KMS-11 (cell line): ENCODE measurements around the gene CCDC7.

Source experiments
- H2AFZ ChIP-seq: fragments of 200-600 bp; sonication (generic); 2 replicates; pipeline ENCODE4 v1.6.1; 2016; ENCODE audit warnings: antibody characterized with exemption, mixed run types, low read depth
- H3K27ac ChIP-seq: fragments of 200-600 bp; sonication (generic); 2 replicates; pipeline ENCODE4 v1.6.1; 2016; ENCODE audit warnings: mild to moderate bottlenecking, mixed run types
- H3K27me3 ChIP-seq: fragments of 200-600 bp; sonication (generic); 2 replicates; pipeline ENCODE4 v1.6.1; 2017; ENCODE audit warnings: mild to moderate bottlenecking, low read depth, mixed run types, moderate library complexity; ENCODE audit not compliant: insufficient read depth
- H3K36me3 ChIP-seq: fragments of 200-600 bp; sonication (generic); 2 replicates; pipeline ENCODE4 v1.6.1; 2017; ENCODE audit warnings: mild to moderate bottlenecking, mixed run types; ENCODE audit not compliant: insufficient read depth
- H3K4me1 ChIP-seq: fragments of 200-600 bp; sonication (generic); 2 replicates; pipeline ENCODE4 v1.6.1; 2016; ENCODE audit warnings: mild to moderate bottlenecking, low read depth, mixed run types; ENCODE audit not compliant: poor library complexity, severe bottlenecking
- H3K4me2 ChIP-seq: fragments of 200-600 bp; sonication (generic); 2 replicates; pipeline ENCODE4 v1.7.0; 2016; ENCODE audit warnings: mild to moderate bottlenecking, mixed run types
- H3K4me3 ChIP-seq: fragments of 200-600 bp; sonication (generic); IDR thresholded peaks from 2 replicates; pipeline ENCODE4 v1.6.1; 2017; ENCODE audit warnings: low read depth, low read length, mixed read lengths; ENCODE audit not compliant: insufficient read depth
- H3K79me2 ChIP-seq: fragments of 200-600 bp; sonication (generic); 2 replicates; pipeline ENCODE4 v1.6.1; 2016; ENCODE audit warnings: low read depth, mixed run types; ENCODE audit not compliant: insufficient read depth
- H3K9ac ChIP-seq: fragments of 200-600 bp; sonication (generic); 2 replicates; pipeline ENCODE4 v1.6.1; 2016; ENCODE audit warnings: mild to moderate bottlenecking, mixed run types
- H4K20me1 ChIP-seq: fragments of 200-600 bp; sonication (generic); 2 replicates; pipeline ENCODE4 v1.6.1; 2016; ENCODE audit warnings: mild to moderate bottlenecking, mixed run types; ENCODE audit not compliant: insufficient read depth
- TF ChIP-seq, protein P1 (sequence below): fragments of 200-600 bp; sonication (generic); conservative IDR thresholded peaks from 2 replicates; pipeline ENCODE4 v1.6.1; 2017; ENCODE audit warnings: low read depth, mild to moderate bottlenecking, antibody characterized with exemption, low read length, moderate library complexity, mixed read lengths

CCDC7 gene

DNA sequence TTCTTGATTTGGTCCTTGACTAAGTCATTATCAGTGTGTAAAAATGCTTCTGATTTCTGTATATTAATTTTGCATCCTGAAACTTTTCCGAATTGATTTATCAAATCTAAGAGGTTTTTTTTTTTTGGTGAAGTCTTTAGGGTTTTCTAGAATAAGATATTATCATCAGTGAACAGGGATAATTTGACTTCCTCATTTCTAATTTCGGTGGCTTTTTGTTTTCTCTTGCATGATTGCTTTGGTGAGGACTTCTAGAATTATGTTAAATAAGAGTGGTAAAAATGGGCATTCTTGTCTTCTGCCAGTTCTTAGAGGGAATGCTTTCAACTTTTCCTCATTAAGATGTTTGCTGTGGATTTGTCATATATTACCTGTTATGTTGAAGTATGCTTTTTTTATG, 170.5 kb downstream of the CCDC7 start:
- no peak overlapping the region for H3K4me2 ChIP-seq
- TF ChIP-seq, protein P1, sequence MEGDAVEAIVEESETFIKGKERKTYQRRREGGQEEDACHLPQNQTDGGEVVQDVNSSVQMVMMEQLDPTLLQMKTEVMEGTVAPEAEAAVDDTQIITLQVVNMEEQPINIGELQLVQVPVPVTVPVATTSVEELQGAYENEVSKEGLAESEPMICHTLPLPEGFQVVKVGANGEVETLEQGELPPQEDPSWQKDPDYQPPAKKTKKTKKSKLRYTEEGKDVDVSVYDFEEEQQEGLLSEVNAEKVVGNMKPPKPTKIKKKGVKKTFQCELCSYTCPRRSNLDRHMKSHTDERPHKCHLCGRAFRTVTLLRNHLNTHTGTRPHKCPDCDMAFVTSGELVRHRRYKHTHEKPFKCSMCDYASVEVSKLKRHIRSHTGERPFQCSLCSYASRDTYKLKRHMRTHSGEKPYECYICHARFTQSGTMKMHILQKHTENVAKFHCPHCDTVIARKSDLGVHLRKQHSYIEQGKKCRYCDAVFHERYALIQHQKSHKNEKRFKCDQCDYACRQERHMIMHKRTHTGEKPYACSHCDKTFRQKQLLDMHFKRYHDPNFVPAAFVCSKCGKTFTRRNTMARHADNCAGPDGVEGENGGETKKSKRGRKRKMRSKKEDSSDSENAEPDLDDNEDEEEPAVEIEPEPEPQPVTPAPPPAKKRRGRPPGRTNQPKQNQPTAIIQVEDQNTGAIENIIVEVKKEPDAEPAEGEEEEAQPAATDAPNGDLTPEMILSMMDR: no peak
- H3K4me1 ChIP-seq: no peaks in the 10 kb centered on the region
- no peaks in the 10 kb centered on the region for H3K27me3 ChIP-seq
- no peaks in the 10 kb centered on the region for H3K79me2 ChIP-seq
- H4K20me1 ChIP-seq: no peaks in the 10 kb centered on the region
- no peak overlapping the region for H3K9ac ChIP-seq
- no peak overlapping the region for H3K27ac ChIP-seq
- H3K4me3 ChIP-seq: no peak overlapping the region
- H2AFZ ChIP-seq: no peak overlapping the region
- no peaks in the 10 kb centered on the region for H3K36me3 ChIP-seq

DNA sequence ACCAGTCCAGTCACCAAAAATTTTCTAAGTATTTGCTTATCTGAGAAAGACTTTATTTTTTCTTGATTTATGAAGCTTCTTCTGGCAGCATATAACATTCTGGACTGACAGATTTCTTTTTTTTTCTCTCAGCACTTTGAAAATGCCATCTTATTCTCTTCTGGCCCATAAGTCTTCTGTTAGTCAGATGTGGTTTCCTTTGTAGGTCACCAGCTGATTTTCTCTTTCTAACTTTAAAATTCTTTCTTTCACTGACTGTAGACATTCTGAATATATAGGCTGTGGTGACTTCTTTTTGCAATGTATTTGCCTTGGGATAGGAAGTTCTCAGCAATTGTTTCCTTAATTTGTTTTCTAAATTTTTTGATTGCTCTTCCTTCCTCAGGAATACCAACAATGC, 172.5 kb downstream of the CCDC7 start:
- Histone ChIP-seq H3K27ac (no peak overlapping the region), H3K79me2 (no peaks in the 10 kb centered on the region)
- TF ChIP-seq, protein P1: no peak

DNA sequence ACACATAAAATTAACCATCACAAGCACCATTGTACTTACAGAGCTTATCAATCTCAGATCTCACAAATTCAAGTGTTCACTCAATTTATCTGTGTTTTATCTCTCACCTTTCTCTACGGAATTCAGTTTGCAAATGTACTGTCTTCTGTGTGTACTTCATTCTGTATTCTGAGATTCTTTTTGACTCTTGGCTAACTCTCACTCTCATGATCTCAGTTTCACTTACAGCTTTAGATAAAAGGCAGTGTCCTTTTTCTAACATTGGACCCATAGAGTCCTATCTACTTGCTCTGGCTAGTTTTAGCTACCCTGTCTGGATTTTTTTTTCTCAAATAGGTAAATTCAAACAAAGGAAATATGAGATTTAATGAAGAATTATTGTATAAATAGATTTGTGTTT, 176.0 kb downstream of the CCDC7 start:
- TF ChIP-seq, protein P1: no peak
- Histone ChIP-seq H4K20me1 (no peaks in the 10 kb centered on the region), H3K27me3 (no peaks in the 10 kb centered on the region)

More for the DNA sequence above, 172.5 kb downstream of the CCDC7 start:
- no peaks in the 10 kb centered on the region for H4K20me1 ChIP-seq
- no peak overlapping the region for H3K4me3 ChIP-seq
- H3K9ac ChIP-seq: no peak overlapping the region
- no peaks in the 10 kb centered on the region for H3K27me3 ChIP-seq
- no peaks in the 10 kb centered on the region for H3K4me1 ChIP-seq
- no peak overlapping the region for H2AFZ ChIP-seq
- no peak overlapping the region for H3K4me2 ChIP-seq
- H3K36me3 ChIP-seq: no peaks in the 10 kb centered on the region

DNA sequence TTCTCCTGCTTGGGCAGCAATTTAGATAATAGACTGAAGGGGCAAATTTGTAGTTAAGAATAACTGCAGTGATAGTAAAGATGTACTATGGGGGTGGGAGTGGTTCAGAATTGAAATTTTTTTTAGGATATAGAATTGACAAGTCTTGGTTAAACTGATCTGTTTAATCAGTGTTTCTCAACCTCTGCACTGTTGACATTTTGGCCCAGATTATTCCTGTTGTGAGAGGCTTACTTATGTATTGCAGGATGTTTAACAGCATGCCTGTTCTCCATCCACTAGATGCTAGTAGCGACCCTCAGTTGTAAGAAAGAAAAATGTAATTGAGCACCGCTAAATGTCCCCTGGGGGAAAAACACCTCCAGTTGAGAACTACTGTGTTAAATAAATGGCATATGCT, 176.5 kb downstream of the CCDC7 start:
- H3K27me3 ChIP-seq: no peaks in the 10 kb centered on the region
- H4K20me1 ChIP-seq: no peaks in the 10 kb centered on the region
- H2AFZ ChIP-seq: no peak overlapping the region
- H3K79me2 ChIP-seq: no peaks in the 10 kb centered on the region
- H3K36me3 ChIP-seq: no peaks in the 10 kb centered on the region
- no peak overlapping the region for H3K9ac ChIP-seq
- H3K4me2 ChIP-seq: no peak overlapping the region
- TF ChIP-seq, protein P1: no peak
- no peak overlapping the region for H3K27ac ChIP-seq
- H3K4me1 ChIP-seq: no peaks in the 10 kb centered on the region
- H3K4me3 ChIP-seq: no peak overlapping the region

More for the DNA sequence above, 176.0 kb downstream of the CCDC7 start:
- H3K4me2 ChIP-seq: no peak overlapping the region
- H3K9ac ChIP-seq: no peak overlapping the region
- H3K4me1 ChIP-seq: no peaks in the 10 kb centered on the region
- H3K4me3 ChIP-seq: no peak overlapping the region
- H3K36me3 ChIP-seq: no peaks in the 10 kb centered on the region
- no peak overlapping the region for H3K27ac ChIP-seq
- no peaks in the 10 kb centered on the region for H3K79me2 ChIP-seq
- H2AFZ ChIP-seq: no peak overlapping the region
